GM21825 (cell line): ENCODE results near the gene GCSH.

Experiments
- ATAC-seq: cut with Tn5 transposase; IDR thresholded peaks from one replicate; pipeline ENCODE4 v1.9.1; 2021; ENCODE audit warnings: mild to moderate bottlenecking, moderate library complexity; ENCODE audit not compliant: unreplicated experiment

Gene GCSH

GRCh38 chr16:81053761-81054160 is 42.4 kb downstream of the GCSH start:
- ATAC-seq: no peak

- no peak for ATAC-seq
Observed at GRCh38 chr16:81042821-81043220, 53.4 kb downstream of the GCSH start.

- no peak for ATAC-seq
Observed at GRCh38 chr16:81041696-81042095, 54.5 kb downstream of the GCSH start.

GRCh38 chr16:81040842-81041241 is 55.4 kb downstream of the GCSH start:
- ATAC-seq: no peak

GRCh38 chr16:81040131-81040530 is 56.1 kb downstream of the GCSH start:
- no peak for ATAC-seq

GRCh38 chr16:81036751-81037350 is 59.3 kb downstream of the GCSH start:
- no peak for ATAC-seq

GRCh38 chr16:81035975-81036750 is 60.0 kb downstream of the GCSH start:
- ATAC-seq: peak; percentile 57

GRCh38 chr16:81035398-81035974 is 60.7 kb downstream of the GCSH start, which contains the start of gene ATMIN:
TSS of gene ATMIN (plus strand) at chr16:81035842. CDS start at chr16:81035871, 29 bp downstream.
- peak; percentile 93 for ATAC-seq
